Measurements from ENCODE around the gene FETUB. TPM values are rescaled to one million over a fixed set of nuclear protein-coding genes. Genes with fewer than 3 reads are reported as not detected.

Gene FETUB
- total and polyA plus RNA-seq, 12 donors: not detected

GRCh38 chr3:186612065-186612464, 28.1 kb upstream of the FETUB start:
- intact Hi-C loops (cut with DNase I): loop anchor here in 1 of 2 donors (10.0 kb wide), 2 partner anchors 213 to 627 kb away; no protein-coding TSS in a partner anchor
- no peak overlapping the region for H3K27ac ChIP-seq
- DNase-seq: peak in 1 of 7 donors; percentile 6
- H3K36me3 ChIP-seq (replicated peaks in 1 of 2): no peaks in the 10 kb centered on the region
- no peak for TF ChIP-seq CTCF (IDR thresholded peaks at IDR 0.05)
- no peak for TF ChIP-seq POLR2A (IDR thresholded peaks at IDR 0.05)
- no peaks in the 10 kb centered on the region for H3K9me3 ChIP-seq (replicated peaks in 1 of 3)
- H3K27me3 ChIP-seq: no peaks in the 10 kb centered on the region
- H3K4me1 ChIP-seq (replicated peaks in 1 of 2): no peaks in the 10 kb centered on the region
- 51 to 71% (median 66%) methylated on average over 4 to 5 of the region's 5 CpGs for WGBS, 4 donors
- no peak overlapping the region for H3K4me3 ChIP-seq

- no peak for DNase-seq
- Histone ChIP-seq H3K27me3 (no peaks in the 10 kb centered on the region), H3K27ac (no peak within 1 kb of the TSS), H3K36me3 (replicated peaks in 1 of 2) (no peaks in the 10 kb centered on the region), H3K4me3 (no peak within 1 kb of the TSS), H3K9me3 (replicated peaks in 1 of 3) (no peaks in the 10 kb centered on the region), H3K4me1 (replicated peaks in 1 of 2) (no peaks in the 10 kb centered on the region)
- 66 to 76% (median 69%) methylated on average over 7 of the region's 7 CpGs for WGBS, 4 donors
- TF ChIP-seq CTCF (IDR thresholded peaks at IDR 0.05): no peak
- no peak for TF ChIP-seq POLR2A (IDR thresholded peaks at IDR 0.05)
- intact Hi-C loops (cut with DNase I): loop anchor here in 1 of 2 donors (10.0 kb wide), 2 partner anchors 212 to 628 kb away; no protein-coding TSS in a partner anchor
Measured at GRCh38 chr3:186612721-186613636, 27.2 kb upstream of the FETUB start, which contains the start of gene AHSG. TSS of gene AHSG (plus strand) at chr3:186613060. CDS start at chr3:186613142, 82 bp downstream.

- Histone ChIP-seq H3K27ac (no peak overlapping the region), H3K9me3 (replicated peaks in 1 of 3) (no peaks in the 10 kb centered on the region), H3K4me1 (replicated peaks in 1 of 2) (no peaks in the 10 kb centered on the region), H3K4me3 (no peak overlapping the region), H3K27me3 (no peaks in the 10 kb centered on the region), H3K36me3 (replicated peaks in 1 of 2) (no peaks in the 10 kb centered on the region)
- TF ChIP-seq CTCF (IDR thresholded peaks at IDR 0.05) (no peak), POLR2A (IDR thresholded peaks at IDR 0.05) (no peak)
- WGBS, 4 donors: 38 to 47% (median 44%) methylated on average over 4 of the region's 4 CpGs
- intact Hi-C loops (cut with DNase I): loop anchor here in 1 of 2 donors (10.0 kb wide), 2 partner anchors 211 to 629 kb away; no protein-coding TSS in a partner anchor
- DNase-seq: no peak
Measured at GRCh38 chr3:186613637-186614265, 26.4 kb upstream of the FETUB start.

DNA sequence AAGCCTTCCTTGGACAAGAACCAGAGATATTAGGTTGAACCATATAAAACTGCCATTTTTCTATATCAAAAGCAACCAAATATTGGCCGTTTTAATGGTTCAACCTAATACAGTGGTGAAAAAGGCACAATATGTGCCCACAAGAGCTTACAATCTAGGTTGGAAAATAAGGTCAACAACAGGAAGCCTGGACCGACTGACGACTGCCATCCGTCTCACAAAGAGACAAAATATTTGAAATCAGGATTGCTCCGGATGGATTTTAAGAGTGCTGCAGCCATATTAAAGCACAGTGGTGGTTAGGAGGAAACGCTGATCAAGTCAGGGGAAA, 26.0 kb upstream of the FETUB start:
- H3K36me3 ChIP-seq (replicated peaks in 1 of 2): no peaks in the 10 kb centered on the region
- TF ChIP-seq CTCF (IDR thresholded peaks at IDR 0.05): no peak
- TF ChIP-seq POLR2A (IDR thresholded peaks at IDR 0.05): no peak
- intact Hi-C loops (cut with DNase I): loop anchor here in 1 of 2 donors (10.0 kb wide), 2 partner anchors 211 to 629 kb away; no protein-coding TSS in a partner anchor
- H3K9me3 ChIP-seq (replicated peaks in 1 of 3): no peaks in the 10 kb centered on the region
- H3K4me1 ChIP-seq (replicated peaks in 1 of 2): no peaks in the 10 kb centered on the region
- H3K4me3 ChIP-seq: no peak overlapping the region
- no peak overlapping the region for H3K27ac ChIP-seq
- H3K27me3 ChIP-seq: no peaks in the 10 kb centered on the region
- DNase-seq: no peak
- 37 to 45% (median 42%) methylated on average over 6 of the region's 6 CpGs for whole genome bisulfite sequencing, 4 donors

Measured in adrenal gland (tissue), 12 donors.